IMR-90 (cell line): ENCODE results near the gene RIPOR2.

Experiments
- BHLHE40 ChIP-seq: fragments of 150-350 bp; IDR thresholded peaks from 2 replicates; pipeline ENCODE4 v1.6.1; 2016; ENCODE audit warnings: mild to moderate bottlenecking, low read depth, low read length
- CEBPB ChIP-seq: IDR thresholded peaks from 2 replicates; pipeline ENCODE4 v1.6.1; 2012; ENCODE audit warnings: low read depth, low read length, improper control_type of control experiment
- ELK1 ChIP-seq: fragments of 150-350 bp; IDR thresholded peaks from 2 replicates; pipeline ENCODE4 v1.6.1; 2016; ENCODE audit warnings: low read depth, mild to moderate bottlenecking, low read length, moderate library complexity, borderline replicate concordance
- FOS ChIP-seq: fragments of 150-350 bp; IDR thresholded peaks from 2 replicates; pipeline ENCODE4 v1.6.1; 2016; ENCODE audit warnings: low read depth, low read length
- MAZ ChIP-seq: IDR thresholded peaks from 2 replicates; pipeline ENCODE4 v1.6.1; 2012; ENCODE audit warnings: low read depth, mild to moderate bottlenecking, low read length, improper control_type of control experiment, moderate library complexity, borderline replicate concordance
- MXI1 ChIP-seq: IDR thresholded peaks from 2 replicates; pipeline ENCODE4 v1.6.1; 2012; ENCODE audit warnings: low read depth, mild to moderate bottlenecking, low read length, moderate library complexity, borderline replicate concordance
- NFE2L2 ChIP-seq: fragments of 150-350 bp; IDR thresholded peaks from 2 replicates; pipeline ENCODE4 v1.6.1; 2016; ENCODE audit warnings: low read depth, mild to moderate bottlenecking, low read length
- POLR2A ChIP-seq: IDR thresholded peaks from 2 replicates; pipeline ENCODE4 v1.6.1; 2012; ENCODE audit warnings: mild to moderate bottlenecking, low read depth, low read length
- RAD21 ChIP-seq: IDR thresholded peaks from 2 replicates; pipeline ENCODE4 v1.6.1; 2012; ENCODE audit warnings: low read length, improper control_type of control experiment
- RCOR1 ChIP-seq: IDR thresholded peaks from 2 replicates; pipeline ENCODE4 v1.6.1; 2012; ENCODE audit warnings: mild to moderate bottlenecking, low read length, improper control_type of control experiment; ENCODE audit not compliant: insufficient replicate concordance
- RFX5 ChIP-seq: IDR thresholded peaks from 2 replicates; pipeline ENCODE4 v1.8.0; 2012; ENCODE audit warnings: low read depth, mild to moderate bottlenecking, low read length, moderate library complexity
- USF2 ChIP-seq: fragments of 150-350 bp; IDR thresholded peaks from 2 replicates; pipeline ENCODE4 v1.6.1; 2017; ENCODE audit warnings: mild to moderate bottlenecking, antibody characterized with exemption, low read length, low read depth
- TF ChIP-seq, protein P1 (sequence below): conservative IDR thresholded peaks from 2 replicates; pipeline ENCODE4 v1.5.1; 2012; ENCODE audit warnings: mild to moderate bottlenecking, low read depth, low read length, improper control_type of control experiment

- no peak for TF ChIP-seq POLR2A
- TF ChIP-seq USF2 = no peak
- TF ChIP-seq, protein P1, sequence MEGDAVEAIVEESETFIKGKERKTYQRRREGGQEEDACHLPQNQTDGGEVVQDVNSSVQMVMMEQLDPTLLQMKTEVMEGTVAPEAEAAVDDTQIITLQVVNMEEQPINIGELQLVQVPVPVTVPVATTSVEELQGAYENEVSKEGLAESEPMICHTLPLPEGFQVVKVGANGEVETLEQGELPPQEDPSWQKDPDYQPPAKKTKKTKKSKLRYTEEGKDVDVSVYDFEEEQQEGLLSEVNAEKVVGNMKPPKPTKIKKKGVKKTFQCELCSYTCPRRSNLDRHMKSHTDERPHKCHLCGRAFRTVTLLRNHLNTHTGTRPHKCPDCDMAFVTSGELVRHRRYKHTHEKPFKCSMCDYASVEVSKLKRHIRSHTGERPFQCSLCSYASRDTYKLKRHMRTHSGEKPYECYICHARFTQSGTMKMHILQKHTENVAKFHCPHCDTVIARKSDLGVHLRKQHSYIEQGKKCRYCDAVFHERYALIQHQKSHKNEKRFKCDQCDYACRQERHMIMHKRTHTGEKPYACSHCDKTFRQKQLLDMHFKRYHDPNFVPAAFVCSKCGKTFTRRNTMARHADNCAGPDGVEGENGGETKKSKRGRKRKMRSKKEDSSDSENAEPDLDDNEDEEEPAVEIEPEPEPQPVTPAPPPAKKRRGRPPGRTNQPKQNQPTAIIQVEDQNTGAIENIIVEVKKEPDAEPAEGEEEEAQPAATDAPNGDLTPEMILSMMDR = no peak
- TF ChIP-seq RAD21 = no peak
- no peak for TF ChIP-seq FOS
- no peak for TF ChIP-seq BHLHE40
- no peak for TF ChIP-seq RFX5
- TF ChIP-seq RCOR1 = no peak
- no peak for TF ChIP-seq MXI1
- no peak for TF ChIP-seq CEBPB
- no peak for TF ChIP-seq ELK1
- TF ChIP-seq NFE2L2 = no peak
- no peak for TF ChIP-seq MAZ
These were observed 95.6 kb downstream of the RIPOR2 start for GRCh38 chr6:24840187-24840586.
